GM12878 (cell line): ENCODE results near the gene CEP68. TPM values are rescaled to one million over a fixed set of nuclear protein-coding genes. Genes with fewer than 3 reads are reported as not detected.

Experiments used
- ATF3 ChIP-seq: IDR thresholded peaks from 2 replicates; pipeline ENCODE4 v1.6.1; 2011; ENCODE audit warnings: low read depth, mild to moderate bottlenecking, low read length, moderate library complexity, borderline replicate concordance; ENCODE audit errors: extremely low read depth
- ATF7 ChIP-seq: fragments of 450-650 bp; IDR thresholded peaks from 2 replicates; pipeline ENCODE4 v1.6.1; 2016; ENCODE audit warnings: low read depth, mild to moderate bottlenecking
- CHD2 ChIP-seq: IDR thresholded peaks from 2 replicates; pipeline ENCODE4 v1.6.1; 2011; ENCODE audit warnings: low read depth, low read length, improper control_type of control experiment, borderline replicate concordance
- CUX1 ChIP-seq: IDR thresholded peaks from 2 replicates; pipeline ENCODE4 v1.6.1; 2012; ENCODE audit warnings: improper control_type of control experiment, low read depth, low read length; ENCODE audit not compliant: insufficient replicate concordance
- E4F1 ChIP-seq: fragments of 450-650 bp; IDR thresholded peaks from 2 replicates; pipeline ENCODE4 v1.6.1; 2018; ENCODE audit warnings: borderline replicate concordance, mild to moderate bottlenecking; ENCODE audit not compliant: partially characterized antibody
- EED ChIP-seq: sonication (generic); IDR thresholded peaks from 2 replicates; pipeline ENCODE4 v1.6.1; 2016; ENCODE audit warnings: antibody characterized with exemption, low read depth
- GABPA ChIP-seq: IDR thresholded peaks from 2 replicates; pipeline ENCODE4 v1.6.1; 2014; ENCODE audit warnings: antibody characterized with exemption, low read depth, mild to moderate bottlenecking, inconsistent platforms
- IKZF2 ChIP-seq, 2 experiments: fragments of 450-650 bp; IDR thresholded peaks; 2 replicates each; pipeline ENCODE4 v1.6.1; 2017; ENCODE audit warnings: mild to moderate bottlenecking in 2 of 2, moderate library complexity in 2 of 2
- KAT2A ChIP-seq: conservative IDR thresholded peaks from 2 replicates; pipeline ENCODE4 v1.6.1; 2011; ENCODE audit warnings: low read depth, low read length; ENCODE audit not compliant: control insufficient read depth
- MEF2B ChIP-seq: fragments of 450-650 bp; IDR thresholded peaks from 2 replicates; pipeline ENCODE4 v1.6.1; 2018; ENCODE audit warnings: mild to moderate bottlenecking, moderate library complexity; ENCODE audit not compliant: partially characterized antibody, poor library complexity, severe bottlenecking
- POLR2AphosphoS2 ChIP-seq: IDR thresholded peaks from 2 replicates; pipeline ENCODE4 v1.6.1; 2011; ENCODE audit warnings: low read depth, mild to moderate bottlenecking, low read length, improper control_type of control experiment, moderate library complexity
- RUNX3 ChIP-seq: IDR thresholded peaks from 2 replicates; pipeline ENCODE4 v1.6.1; 2012; ENCODE audit warnings: low read length, inconsistent platforms
- SMARCA5 ChIP-seq: fragments of 450-650 bp; IDR thresholded peaks from 2 replicates; pipeline ENCODE4 v1.6.1; 2017; ENCODE audit warnings: mild to moderate bottlenecking
- SUPT20H ChIP-seq: IDR thresholded peaks from 2 replicates; pipeline ENCODE4 v1.6.1; 2011; ENCODE audit warnings: low read depth, mild to moderate bottlenecking, low read length, moderate library complexity, borderline replicate concordance; ENCODE audit not compliant: control insufficient read depth
- YY1 ChIP-seq: IDR thresholded peaks from 2 replicates; pipeline ENCODE4 v1.6.1; 2011; ENCODE audit warnings: low read depth, mild to moderate bottlenecking, low read length
- ZNF274 ChIP-seq: IDR thresholded peaks from one replicate; pipeline ENCODE4 v1.8.0; 2011; ENCODE audit not compliant: insufficient read length, insufficient read depth
- ZNF622 ChIP-seq: fragments of 450-650 bp; IDR thresholded peaks from 2 replicates; pipeline ENCODE4 v1.6.1; 2017; ENCODE audit warnings: mild to moderate bottlenecking, inconsistent platforms
- polyA plus RNA-seq, 11 experiments: library from polyadenylated mRNA; depleted of rRNA in 4 of 11; unstranded in 6 of 11; stranded (reverse) in 5 of 11; fragments of >200 nt; fragmentation: Nextera tagmentation in 4 of 11; fragmentation: Illumina TruSeq in 1 of 11; extraction: Ambion mirVana in 4 of 11; extraction: Trizol in 1 of 11; gene quantifications; 1 replicate in 1 of 11; 2 replicates in 10 of 11; pipeline versions ENCODE4 v1.2.1 to v1.2.3, GENCODE V29; 2011 to 2016; ENCODE audit warnings: inconsistent platforms in 2 of 11, missing spikeins in 2 of 11, low read depth in 1 of 11
- total RNA-seq, 4 experiments: library from RNA; depleted of rRNA in 3 of 4; stranded (reverse); fragments of >200 nt in 3 of 4; fragmentation: Illumina TruSeq in 1 of 4; extraction: Trizol in 1 of 4; gene quantifications; 2 replicates each; pipeline versions ENCODE4 v1.2.1 to v1.2.3, GENCODE V29; 2013 to 2021
- TF ChIP-seq, protein P1 (sequence below): fragments of 450-650 bp; IDR thresholded peaks from 2 replicates; pipeline ENCODE4 v1.6.1; 2016; ENCODE audit warnings: mild to moderate bottlenecking
- TF ChIP-seq, protein P2 (sequence below): IDR thresholded peaks from 2 replicates; pipeline ENCODE4 v1.6.1; 2012; ENCODE audit warnings: low read depth, low read length, improper control_type of control experiment

Gene CEP68
- total and polyA plus RNA-seq, 10 of the 15 experiments (the other 5 are each of a cell fraction or from before 2014, with no cell fraction given): 1.1 to 11.1 (median 7.4) TPM

GRCh38 chr2:65129826-65130663 lies 73.8 kb downstream of the CEP68 start, which contains the start of gene RAB1A (continued):
- TF ChIP-seq CUX1 (no peak), E4F1 (peak; percentile 90), ZNF622 (no peak), ATF3 (no peak), GABPA (no peak), MEF2B (no peak), SMARCA5 (no peak), CHD2 (peak; percentile 37; the same call in 1 of the 2 replicates), ZNF274 (no peak), ATF7 (peak; percentile 93), EED (no peak), SUPT20H (no peak), YY1 (peak; percentile 99), RUNX3 (peak; percentile 43; the same call in 1 of the 2 replicates), IKZF2 (IDR thresholded peaks at IDR 0.05) (no peak), KAT2A (no peak), POLR2AphosphoS2 (peak; percentile 77)
- TF ChIP-seq, protein P1, sequence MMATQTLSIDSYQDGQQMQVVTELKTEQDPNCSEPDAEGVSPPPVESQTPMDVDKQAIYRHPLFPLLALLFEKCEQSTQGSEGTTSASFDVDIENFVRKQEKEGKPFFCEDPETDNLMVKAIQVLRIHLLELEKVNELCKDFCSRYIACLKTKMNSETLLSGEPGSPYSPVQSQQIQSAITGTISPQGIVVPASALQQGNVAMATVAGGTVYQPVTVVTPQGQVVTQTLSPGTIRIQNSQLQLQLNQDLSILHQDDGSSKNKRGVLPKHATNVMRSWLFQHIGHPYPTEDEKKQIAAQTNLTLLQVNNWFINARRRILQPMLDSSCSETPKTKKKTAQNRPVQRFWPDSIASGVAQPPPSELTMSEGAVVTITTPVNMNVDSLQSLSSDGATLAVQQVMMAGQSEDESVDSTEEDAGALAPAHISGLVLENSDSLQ: peak; percentile 90
- TF ChIP-seq, protein P2, sequence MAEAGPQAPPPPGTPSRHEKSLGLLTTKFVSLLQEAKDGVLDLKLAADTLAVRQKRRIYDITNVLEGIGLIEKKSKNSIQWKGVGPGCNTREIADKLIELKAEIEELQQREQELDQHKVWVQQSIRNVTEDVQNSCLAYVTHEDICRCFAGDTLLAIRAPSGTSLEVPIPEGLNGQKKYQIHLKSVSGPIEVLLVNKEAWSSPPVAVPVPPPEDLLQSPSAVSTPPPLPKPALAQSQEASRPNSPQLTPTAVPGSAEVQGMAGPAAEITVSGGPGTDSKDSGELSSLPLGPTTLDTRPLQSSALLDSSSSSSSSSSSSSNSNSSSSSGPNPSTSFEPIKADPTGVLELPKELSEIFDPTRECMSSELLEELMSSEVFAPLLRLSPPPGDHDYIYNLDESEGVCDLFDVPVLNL: peak; percentile 74; the same call in 1 of the 2 replicates
